H54 (cell line): ENCODE measurements around the gene RBM4.
"Not testable (repeated sequence)": the region's sequence is repeated elsewhere in the genome, so short reads cannot be mapped to it uniquely, and the experiment has no call there.

ENCODE experiments used
- DNase-seq: peaks from one replicate; pipeline ENCODE4 v3.0.0; 2011; ENCODE audit warnings: low spot score, mixed read lengths; ENCODE audit not compliant: insufficient read length
- FAIRE-seq: peaks from 3 replicates; lab custom pipeline; 2011; peaks lifted over from hg19 to GRCh38; lab: Jason Lieb, UNC
- POLR2A ChIP-seq: IDR thresholded peaks from 2 replicates; pipeline ENCODE4 v1.6.1; 2011; ENCODE audit warnings: low read depth, mild to moderate bottlenecking, low read length

Gene RBM4

GRCh38 chr11:66604155-66604554, 34.3 kb upstream of the RBM4 start:
- no peak for TF ChIP-seq POLR2A
- no peak for DNase-seq
- no peak for FAIRE-seq

- not testable (repeated sequence) for FAIRE-seq, DNase-seq
Observed at GRCh38 chr11:66606608-66607007, 31.9 kb upstream of the RBM4 start.

GRCh38 chr11:66607126-66607834, 31.2 kb upstream of the RBM4 start:
- peak; percentile 45 for DNase-seq
- no peak for FAIRE-seq
- no peak for TF ChIP-seq POLR2A

GRCh38 chr11:66609721-66610617, 28.5 kb upstream of the RBM4 start:
- no peak for TF ChIP-seq POLR2A
- DNase-seq (no peak), FAIRE-seq (no peak)

GRCh38 chr11:66612458-66612857, 26.0 kb upstream of the RBM4 start:
- TF ChIP-seq POLR2A = no peak
- FAIRE-seq = no peak
- DNase-seq = no peak

GRCh38 chr11:66614073-66614472, 24.4 kb upstream of the RBM4 start:
- DNase-seq (no peak), FAIRE-seq (no peak)
- no peak for TF ChIP-seq POLR2A

- peak; percentile 95 for TF ChIP-seq POLR2A
- FAIRE-seq (no peak), DNase-seq (peak; percentile 99)
Observed at GRCh38 chr11:66616379-66617154, 21.9 kb upstream of the RBM4 start, which contains the start of gene RBM14. Gene RBM14 (plus strand): TSS chr11:66616630. CDS start chr11:66616721, 91 bp downstream.

- no peak; the same call in 1 of the 2 replicates for TF ChIP-seq POLR2A
- DNase-seq (no peak), FAIRE-seq (no peak)
Observed at GRCh38 chr11:66617155-66617834, 21.2 kb upstream of the RBM4 start.

GRCh38 chr11:66619080-66619554, 19.4 kb upstream of the RBM4 start:
- FAIRE-seq (no peak), DNase-seq (no peak)
- no peak for TF ChIP-seq POLR2A

- DNase-seq (no peak), FAIRE-seq (no peak)
- TF ChIP-seq POLR2A = no peak
Observed at GRCh38 chr11:66624450-66624849, 14.1 kb upstream of the RBM4 start.

- DNase-seq (no peak), FAIRE-seq (no peak)
- TF ChIP-seq POLR2A = no peak
Observed at GRCh38 chr11:66625041-66625751, 13.3 kb upstream of the RBM4 start.

- TF ChIP-seq POLR2A = no peak
- FAIRE-seq (no peak), DNase-seq (no peak)
Observed at GRCh38 chr11:66625752-66626149, 12.8 kb upstream of the RBM4 start.

- no peak for TF ChIP-seq POLR2A
- DNase-seq = no peak
- no peak for FAIRE-seq
Observed at GRCh38 chr11:66626382-66626781, 12.1 kb upstream of the RBM4 start.
